Endometrium (tissue), 2 donors: ENCODE data around the gene LPAR2.
"Not testable (repeated sequence)": the region's sequence is repeated elsewhere in the genome, so short reads cannot be mapped to it uniquely, and the experiment has no call there.

ENCODE experiments used
- FAIRE-seq: peaks from 2 replicates; lab custom pipeline; 2012; peaks lifted over from hg19 to GRCh38; lab: Jason Lieb, UNC
- donor health status: control.
- donor health status: control.

The LPAR2 gene

GRCh38 chr19:19627621-19628500 lies at the start of gene LPAR2:
Gene LPAR2, minus strand, starts transcription at chr19:19628220. Its CDS starts 945 bp downstream, at chr19:19627275.
- no peak for FAIRE-seq

DNA sequence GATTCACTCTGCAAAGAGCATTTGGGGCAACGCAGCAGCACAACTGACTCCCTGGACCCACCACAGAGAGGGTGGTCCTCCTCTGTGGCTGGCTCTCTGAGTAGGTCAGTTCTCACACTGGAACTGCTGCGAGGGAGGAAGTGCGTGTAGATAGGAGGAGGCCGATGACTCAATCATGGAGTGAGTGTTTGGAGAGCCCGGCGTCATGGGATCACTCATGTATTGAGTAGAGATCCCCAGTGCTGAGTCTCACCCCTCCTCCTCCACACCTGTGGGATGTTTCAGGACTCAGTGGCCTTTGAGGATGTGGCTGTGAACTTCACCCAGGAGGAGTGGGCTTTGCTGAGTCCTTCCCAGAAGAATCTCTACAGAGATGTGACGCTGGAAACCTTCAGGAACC lies 49.6 kb upstream of the LPAR2 start:
- no peak for FAIRE-seq

DNA sequence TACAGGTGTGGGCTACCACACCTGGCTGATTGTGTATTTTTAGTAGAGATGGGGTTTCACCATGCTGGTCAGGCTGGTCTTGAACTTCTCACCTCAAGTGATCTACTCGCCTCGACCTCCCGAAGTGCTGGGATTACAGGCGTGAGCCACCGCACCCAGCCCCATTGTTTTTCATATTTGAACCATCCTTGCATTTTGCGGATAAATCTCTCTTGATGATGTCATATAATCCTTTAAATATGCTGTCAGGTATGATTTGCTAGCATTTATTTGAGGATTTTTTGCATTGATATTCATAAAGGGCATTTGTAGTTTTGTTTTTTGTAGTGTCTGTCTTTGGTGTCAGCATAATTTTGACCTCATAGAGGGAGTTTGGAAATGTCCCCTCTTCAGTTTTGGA lies 46.3 kb upstream of the LPAR2 start:
- FAIRE-seq: no peak

DNA sequence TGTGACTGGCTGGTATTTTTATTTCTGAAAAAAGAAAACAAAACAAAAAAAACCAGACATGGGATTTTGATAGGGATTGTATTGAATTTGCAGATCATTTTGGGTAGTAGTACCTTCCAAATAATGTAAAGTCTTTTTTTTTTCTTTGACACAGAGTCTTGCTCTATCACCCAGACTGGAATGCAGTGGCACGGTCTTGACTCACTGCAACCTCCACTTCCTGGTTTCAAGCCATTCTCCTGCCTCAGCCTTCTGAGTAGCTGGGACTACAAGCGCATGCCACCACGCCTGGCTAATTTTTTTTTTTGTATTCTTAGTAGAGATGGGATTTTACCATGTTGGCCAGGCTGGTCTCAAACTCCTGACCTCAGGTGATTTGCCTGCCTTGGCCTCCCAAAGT lies 44.8 kb upstream of the LPAR2 start:
- no peak for FAIRE-seq

DNA sequence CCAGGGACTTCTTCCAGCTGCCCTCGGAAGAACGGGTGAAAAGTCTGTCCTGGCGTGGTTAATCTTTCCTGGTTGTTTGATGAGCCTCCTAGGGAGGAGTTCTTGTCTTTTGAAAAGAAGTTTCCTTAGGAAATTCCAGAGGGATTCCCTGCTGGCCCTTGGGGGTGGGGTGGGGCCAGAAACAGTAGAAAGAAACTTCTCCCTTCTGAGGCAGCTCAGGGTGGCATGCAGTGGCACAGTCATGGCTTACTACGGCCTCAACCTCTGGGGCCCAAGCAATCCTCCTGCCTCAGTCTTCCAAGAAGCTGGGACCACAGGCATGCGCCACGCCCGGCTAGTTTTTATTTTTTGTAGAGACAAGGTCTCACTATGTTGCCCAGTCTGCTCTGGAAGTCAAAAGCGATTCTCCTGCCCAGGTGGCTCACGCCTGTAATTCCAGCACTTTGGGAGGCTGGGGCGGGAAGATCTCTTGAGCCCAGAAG lies 42.1 kb upstream of the LPAR2 start:
- no peak for FAIRE-seq

DNA sequence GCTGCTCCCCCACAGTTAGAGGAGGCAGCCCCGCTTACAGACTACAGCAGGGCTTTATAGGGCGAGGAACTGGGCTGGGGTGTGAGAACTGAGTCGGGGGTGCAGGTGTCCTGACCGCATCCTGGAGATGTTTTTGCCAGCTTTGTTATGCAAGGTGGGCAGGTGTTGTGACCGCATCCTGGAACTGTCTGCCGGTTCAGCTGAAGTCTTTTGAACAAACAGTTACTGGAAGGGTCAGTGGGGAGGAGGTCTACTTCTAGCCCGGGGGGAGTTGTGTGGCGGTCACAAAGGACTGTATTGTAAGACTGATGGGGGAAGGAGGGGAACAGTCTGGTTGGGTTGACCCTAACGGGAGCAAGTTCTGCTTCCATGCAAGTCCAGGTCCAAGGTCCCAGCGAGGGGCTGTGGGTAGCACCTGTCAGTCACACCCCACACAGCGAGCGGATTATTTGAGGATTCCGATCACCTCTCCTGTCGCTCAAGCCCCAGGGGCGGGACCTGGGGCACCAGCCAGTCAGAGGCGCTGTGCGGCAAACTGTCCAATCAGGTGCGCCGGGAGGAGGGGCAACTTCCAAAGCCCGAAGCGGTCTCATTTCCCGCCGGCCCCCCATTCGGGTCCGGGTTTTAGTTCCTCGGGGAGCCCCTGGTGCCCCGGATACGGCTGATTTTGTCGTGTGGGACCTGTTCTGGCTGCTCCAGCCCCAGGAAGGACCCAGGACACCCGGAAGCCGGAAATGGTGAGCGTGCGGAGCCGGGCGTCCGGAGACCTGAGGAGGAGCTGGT lies 40.4 kb upstream of the LPAR2 start, which contains the start of gene ZNF101:
TSS of gene ZNF101 (plus strand) at position 610 of the 783 bp plus-strand sequence. CDS start at position 735, 125 bp downstream.
- FAIRE-seq: peak; percentile 63

- FAIRE-seq: not testable (repeated sequence)
Measured at GRCh38 chr19:19665420-19665948, 37.5 kb upstream of the LPAR2 start.

GRCh38 chr19:19663256-19664120 lies 35.5 kb upstream of the LPAR2 start, which contains the start of gene ATP13A1:
Gene ATP13A1, minus strand, starts transcription at chr19:19663676. Its CDS starts 10 bp downstream, at chr19:19663666.
- FAIRE-seq: peak; percentile 82

DNA sequence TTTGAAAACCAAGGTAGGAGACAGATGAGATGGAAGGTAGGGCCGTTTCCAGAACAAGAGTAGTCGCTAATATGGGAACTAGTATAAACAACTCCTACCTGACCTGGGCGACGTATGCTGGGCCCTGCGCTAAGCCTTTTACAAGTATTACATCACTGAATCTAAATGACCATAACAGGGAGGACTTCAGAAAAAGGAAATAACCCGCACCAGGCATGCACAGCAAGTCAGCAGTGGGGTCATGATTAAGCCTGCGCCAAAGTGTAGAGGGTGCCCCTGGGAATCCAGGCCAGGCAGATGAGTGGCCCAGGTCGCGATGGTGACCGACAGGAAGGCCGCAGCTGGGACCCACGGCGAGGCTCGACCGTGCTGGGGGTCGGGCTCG lies 34.8 kb upstream of the LPAR2 start:
- no peak for FAIRE-seq

DNA sequence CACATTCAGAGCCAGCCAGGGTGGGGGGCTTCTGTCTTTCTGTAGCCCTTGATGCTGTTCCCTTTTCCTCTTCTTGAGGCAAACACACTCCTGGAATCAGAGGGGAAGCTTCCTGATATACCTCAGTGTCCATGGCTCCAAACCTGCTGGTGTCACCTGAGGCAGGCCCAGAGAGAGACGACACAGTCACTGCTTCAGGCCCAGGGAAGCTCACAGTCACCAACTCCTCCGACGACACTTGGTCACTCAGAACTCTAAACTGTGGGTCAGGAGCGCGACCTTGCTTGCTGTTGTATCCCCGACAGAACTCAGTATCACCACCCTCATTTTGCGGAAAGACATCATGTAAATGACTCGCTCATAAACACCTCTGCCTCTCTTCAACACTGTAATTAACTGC lies 34.3 kb upstream of the LPAR2 start:
- no peak for FAIRE-seq

GRCh38 chr19:19661675-19662251 lies 33.7 kb upstream of the LPAR2 start:
- no peak for FAIRE-seq

DNA sequence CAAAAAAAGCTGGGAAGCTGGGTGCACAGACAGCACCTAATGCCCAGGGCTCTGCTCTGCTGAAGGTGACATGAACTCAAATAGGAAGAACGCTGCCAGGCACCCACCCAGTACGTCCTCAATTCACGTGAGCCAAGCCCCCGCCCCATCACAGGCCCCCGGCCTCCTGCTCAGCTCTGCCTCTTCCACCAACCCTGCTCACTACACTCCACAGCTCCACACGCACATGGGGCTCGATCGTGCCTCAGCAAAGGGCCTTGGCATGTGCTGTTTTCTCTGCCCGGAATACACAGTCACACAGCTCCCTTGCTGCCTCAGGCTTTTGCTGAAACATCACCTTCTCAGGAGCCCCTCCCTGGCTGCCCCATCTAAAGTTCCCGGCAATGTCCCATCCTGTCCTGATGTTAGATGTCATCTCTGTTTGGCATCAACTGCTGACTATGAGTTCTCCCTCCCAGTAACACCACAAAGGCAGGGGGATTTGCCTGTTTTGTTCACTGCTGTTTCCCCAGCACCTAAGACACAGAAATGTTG lies 33.2 kb upstream of the LPAR2 start:
- FAIRE-seq: no peak

GRCh38 chr19:19659646-19660245 lies 31.7 kb upstream of the LPAR2 start:
- no peak for FAIRE-seq

DNA sequence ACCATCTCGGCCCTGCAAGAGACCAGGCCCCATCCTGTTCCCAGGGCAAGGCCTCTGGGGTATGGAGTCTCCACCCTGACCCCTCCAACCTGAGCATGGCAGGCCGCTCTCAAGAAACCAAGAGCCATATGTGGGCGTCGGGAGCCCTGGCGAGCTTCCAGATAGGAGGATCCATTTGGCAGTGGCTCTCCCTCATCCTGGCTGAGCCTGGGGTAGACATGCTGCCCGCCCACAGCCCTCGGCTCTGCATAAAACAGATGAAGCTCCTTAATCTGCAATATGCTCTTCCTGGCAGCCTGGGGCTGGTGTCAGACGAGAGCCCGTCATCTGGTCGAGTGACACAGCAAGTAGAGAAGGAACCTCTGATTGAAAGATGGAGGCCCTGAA lies 29.4 kb upstream of the LPAR2 start:
- no peak for FAIRE-seq

DNA sequence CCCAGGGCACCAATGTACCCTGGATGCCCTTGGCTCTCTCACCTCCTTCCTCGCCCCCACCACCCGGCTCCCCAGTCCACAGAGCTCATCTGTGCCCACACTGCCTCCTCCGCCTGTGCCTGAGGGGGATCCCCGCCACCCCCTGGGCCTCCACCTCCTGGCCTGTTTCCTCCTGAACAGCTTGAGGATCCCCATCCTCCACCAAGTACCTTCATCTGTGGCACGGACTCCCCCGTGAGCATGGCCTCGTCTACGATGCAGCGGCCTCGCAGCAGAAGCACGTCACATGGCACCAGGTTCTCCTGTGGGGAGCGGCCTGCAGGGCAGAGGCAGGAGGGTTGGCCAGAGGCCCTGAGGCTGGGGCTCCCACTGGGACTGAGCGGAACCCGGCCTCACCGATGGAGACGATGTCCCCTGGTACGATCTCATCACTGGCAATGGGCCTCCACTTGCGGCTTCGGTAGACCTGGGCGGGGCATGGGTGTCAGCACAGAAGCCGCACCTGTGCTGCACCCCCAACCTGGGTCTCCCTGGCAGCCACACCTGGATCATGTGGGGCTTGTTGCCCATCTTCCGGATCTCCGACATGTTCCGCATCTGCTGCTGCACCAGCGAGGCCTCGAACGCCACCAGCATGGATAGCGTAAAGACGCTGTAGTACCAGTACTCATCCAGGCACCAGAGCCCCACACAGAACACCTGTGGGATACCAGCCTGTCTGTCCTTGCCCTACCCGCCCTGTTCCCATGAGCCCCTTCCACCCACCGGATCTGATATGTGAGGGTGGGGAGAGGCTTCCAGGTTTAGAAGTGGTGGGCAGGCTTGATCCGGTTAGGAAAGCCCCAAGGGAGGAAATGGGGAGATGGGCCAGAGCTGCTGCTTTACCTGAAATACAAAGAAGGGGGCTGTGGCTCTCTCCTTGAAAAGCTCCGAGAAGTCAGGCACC lies 28.7 kb upstream of the LPAR2 start:
- FAIRE-seq: no peak

GRCh38 chr19:19655641-19656343 lies 27.8 kb upstream of the LPAR2 start:
- FAIRE-seq: no peak

- no peak for FAIRE-seq
Measured at GRCh38 chr19:19655051-19655594, 27.1 kb upstream of the LPAR2 start.

- FAIRE-seq: no peak
Measured at GRCh38 chr19:19654441-19654840, 26.4 kb upstream of the LPAR2 start.
